ENCODE data around the gene OOSP2.
"Not testable (repeated sequence)": the region's sequence is repeated elsewhere in the genome, so short reads cannot be mapped to it uniquely, and the experiment has no call there.

OOSP2 gene

DNA sequence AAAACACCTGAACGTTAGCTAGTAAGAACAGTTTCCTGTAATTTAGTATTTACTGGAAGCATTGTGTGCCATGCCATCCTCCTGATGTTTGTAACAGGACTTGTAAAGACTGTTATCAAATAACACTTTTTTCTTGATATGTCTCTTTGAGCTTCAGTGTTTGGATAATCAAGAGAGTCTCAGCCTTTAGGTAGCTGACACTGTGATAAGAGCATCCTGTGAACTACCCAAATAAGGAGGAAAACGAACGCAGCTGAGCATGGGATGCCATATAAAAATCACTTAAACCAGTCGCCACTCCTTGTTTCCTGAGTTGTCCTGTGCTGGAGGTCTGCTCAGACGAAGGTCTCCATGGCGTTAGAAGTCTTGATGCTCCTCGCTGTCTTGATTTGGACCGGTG lies at the start of gene OOSP2:
Gene OOSP2 (plus strand): TSS at position 301 of the 400 bp plus-strand sequence. CDS start 51 bp downstream, at position 352.
- DNase-seq, result no peak

- no peak for DNase-seq
Observed at GRCh38 chr11:59990421-59990820, 49.8 kb upstream of the OOSP2 start.

DNA sequence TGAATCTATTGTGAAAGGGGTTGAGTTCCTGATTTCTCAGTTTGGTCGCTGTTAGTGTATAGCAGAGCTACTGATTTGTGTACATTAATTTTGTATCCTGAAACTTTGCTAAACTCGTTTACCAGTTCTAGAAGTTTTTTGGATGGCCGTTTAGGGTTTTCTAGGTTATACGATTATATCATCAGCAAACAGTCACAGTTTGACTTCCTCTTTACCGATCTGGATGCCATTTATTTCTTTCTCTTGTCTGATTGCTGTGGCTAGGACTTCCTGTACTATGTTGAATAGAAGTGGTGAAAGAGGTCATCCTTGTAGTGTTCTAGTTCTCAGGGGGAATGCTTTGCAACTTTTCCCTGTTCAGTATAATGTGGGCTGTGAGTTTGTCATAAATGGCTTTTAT lies 47.8 kb upstream of the OOSP2 start:
- DNase-seq, result no peak

DNA sequence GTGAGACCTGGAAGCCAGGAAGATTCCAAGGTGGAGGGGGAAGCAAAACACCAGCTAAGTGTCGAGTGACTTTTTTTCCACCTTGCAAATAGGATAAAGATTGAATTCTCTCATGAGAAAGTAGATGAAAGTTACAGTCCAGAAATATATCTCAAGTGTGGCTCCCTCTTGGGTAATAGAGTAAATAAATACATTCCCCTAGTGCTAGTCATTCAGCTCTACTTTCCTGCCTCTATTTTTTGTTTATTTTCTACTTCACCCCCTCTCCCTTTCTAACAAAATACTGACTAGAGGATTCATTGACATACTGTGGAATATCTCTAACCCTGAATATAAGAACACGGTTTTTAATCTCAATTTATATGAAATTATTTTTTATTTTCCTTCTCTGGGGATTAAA lies 42.4 kb upstream of the OOSP2 start:
- DNase-seq, result no peak

DNA sequence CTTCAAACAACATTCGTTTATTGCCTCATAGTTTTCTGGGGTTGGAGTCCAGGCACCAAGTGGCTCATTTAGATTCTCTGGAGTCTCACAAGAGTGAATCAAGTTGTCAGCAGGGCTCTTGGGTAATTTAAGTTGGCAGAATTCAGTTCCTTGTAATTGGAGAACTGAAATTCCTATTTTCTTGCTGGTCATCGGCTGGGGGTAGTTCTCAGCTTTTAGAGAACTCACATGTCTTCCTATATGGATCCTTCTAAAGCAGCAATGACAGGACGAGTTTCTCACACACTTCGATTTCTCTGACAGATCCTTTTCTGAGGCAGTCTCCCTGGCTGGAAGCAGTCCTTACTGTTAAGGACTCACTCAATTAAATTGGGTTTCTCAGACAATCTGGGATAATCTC lies 40.5 kb upstream of the OOSP2 start:
- no peak for DNase-seq

DNA sequence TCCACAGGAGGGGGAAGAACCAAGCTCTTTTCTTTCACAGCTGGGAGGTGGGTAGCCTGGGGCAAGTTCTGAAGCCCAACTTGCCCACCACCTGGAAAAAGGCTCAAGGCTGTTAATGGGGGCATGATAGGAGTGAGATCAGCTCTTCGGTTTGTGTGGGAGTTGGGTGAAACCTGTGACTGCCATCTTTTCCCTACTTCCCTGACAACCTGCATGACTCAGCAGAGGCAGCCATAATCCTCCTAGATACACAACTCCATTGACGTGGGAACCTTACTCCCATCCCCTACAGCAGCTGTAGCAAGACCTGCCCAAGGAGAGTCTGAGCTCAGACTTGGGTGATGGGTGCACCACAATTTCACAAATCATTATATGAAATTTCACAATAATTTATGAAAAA lies 36.5 kb upstream of the OOSP2 start:
- DNase-seq, result no peak

GRCh38 chr11:60005360-60005759 lies 34.8 kb upstream of the OOSP2 start:
- DNase-seq, result no peak

GRCh38 chr11:60016881-60017280 lies 23.3 kb upstream of the OOSP2 start, which contains the start of gene OOSP4B:
Gene OOSP4B, plus strand, starts transcription at chr11:60017181.
- DNase-seq, result no peak

DNA sequence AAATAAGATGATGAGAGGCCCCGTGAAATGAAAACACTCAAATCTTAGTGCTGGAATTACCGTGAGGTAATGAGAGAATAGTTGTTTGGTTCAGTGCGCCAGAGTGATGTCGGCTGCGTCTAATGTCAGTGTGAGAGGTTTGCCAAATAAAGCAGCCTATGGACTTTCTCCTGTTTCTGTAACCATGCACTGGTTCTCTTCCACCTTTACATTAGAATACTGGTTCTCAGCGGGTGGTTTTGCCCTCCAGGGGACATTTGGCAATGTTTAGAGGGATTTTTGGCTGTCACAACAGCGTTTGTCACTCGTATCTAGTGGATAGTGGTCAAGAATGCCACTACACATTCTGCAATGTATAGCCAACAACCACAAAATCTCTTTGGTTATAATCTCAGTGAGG lies 22.2 kb upstream of the OOSP2 start:
- no peak for DNase-seq

- DNase-seq, result not testable (repeated sequence)
Observed at GRCh38 chr11:60020376-60020775, 19.8 kb upstream of the OOSP2 start.

DNA sequence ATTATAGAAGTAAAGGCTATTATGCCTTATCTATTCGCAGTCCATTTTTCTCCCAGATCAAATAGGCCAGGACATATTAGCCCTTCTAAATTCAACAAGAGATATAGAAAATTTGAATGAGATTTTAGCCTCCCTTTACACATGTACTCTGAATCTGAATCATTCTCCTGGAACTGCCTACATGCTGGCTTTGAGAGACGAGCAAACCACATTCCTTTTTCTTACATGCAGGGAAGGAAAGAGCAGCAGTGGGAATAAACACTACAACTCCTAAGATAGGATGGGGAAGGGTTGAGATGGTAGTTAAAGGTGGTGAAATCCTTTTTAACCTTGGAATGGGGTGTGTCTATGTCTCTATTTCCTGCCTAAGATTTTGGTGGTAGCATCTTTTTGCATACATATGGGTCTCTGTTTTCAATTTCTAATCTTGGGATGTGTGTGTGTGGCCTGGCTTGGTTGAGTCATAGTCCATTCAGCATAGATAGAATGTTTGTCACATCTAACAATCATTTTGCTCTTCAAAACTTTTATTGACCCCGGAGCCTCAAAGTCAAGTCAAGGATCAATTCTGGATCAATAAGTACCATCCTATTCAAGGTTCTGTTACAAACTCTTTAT lies 11.1 kb upstream of the OOSP2 start:
- DNase-seq, result no peak

GRCh38 chr11:60050422-60050821 lies 10.2 kb downstream of the OOSP2 start:
- not testable (repeated sequence) for DNase-seq

GRCh38 chr11:60050839-60051238 lies 10.6 kb downstream of the OOSP2 start:
- not testable (repeated sequence) for DNase-seq

- no peak for DNase-seq
Observed at GRCh38 chr11:60056349-60056969, 16.2 kb downstream of the OOSP2 start, which contains the start of gene MS4A3. Gene MS4A3, plus strand, starts transcription at chr11:60056665. Its CDS starts 4,496 bp downstream, at chr11:60061161.

- peak; percentile 33 for DNase-seq
Observed at GRCh38 chr11:60059052-60059451, 18.8 kb downstream of the OOSP2 start.

- no peak for DNase-seq
Observed at GRCh38 chr11:60059521-60060240, 19.5 kb downstream of the OOSP2 start.

DNA sequence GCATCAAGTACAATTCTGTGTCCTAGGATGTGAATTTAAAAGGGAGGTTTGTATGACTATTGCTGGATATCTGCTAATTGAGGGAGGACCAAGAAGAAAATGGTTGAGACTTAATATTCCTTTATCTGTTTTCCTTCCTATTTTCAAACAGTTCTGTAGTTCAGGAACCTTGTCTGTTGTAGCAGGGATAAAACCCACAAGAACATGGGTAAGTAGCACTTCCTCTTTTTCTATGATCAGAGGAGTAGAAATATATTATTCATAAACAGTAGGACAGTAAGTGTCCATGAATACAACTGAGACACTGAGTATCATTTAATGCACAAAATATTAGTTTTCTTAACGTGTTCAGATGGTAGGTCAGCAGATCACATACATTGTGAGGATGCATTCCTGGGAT lies 23.9 kb downstream of the OOSP2 start:
- DNase-seq, result no peak

DNA sequence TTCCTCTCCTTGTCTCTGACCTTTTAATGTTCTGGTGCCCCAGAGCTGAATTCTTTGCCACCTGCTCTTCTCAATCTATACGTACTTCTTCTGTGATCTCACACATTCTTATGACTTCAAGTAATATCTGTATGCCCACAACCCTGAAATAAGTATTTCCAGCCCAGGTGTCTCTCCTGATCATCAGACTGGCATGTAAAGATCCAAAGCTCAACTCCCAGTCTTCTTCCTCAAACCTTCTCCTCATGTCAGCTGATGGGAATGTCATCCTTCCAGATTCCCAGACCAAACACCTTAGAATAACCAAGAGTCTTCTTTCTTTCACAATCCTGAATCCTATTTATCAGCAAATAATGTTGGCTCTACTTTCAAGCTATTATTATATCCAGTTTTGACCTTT lies 25.6 kb downstream of the OOSP2 start:
- no peak for DNase-seq

DNA sequence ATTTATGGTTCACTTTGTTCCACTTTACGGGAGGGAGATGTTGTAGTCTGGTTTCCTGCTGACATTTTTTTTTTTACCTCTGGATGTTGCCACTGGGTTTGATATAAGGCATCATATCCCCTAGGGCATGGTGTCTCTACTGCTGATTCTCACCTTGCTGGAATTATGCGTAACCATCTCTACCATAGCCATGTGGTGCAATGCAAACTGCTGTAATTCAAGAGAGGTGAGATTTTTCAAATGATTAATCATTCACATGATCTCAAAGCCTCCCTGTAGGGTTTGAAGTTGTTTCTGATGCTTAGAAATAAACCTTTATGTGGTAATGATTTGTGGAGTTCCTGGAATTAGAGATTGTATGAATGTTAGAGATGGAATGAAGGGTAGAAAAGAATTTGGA lies 29.2 kb downstream of the OOSP2 start:
- DNase-seq, result no peak

GRCh38 chr11:60071644-60072043 lies 31.4 kb downstream of the OOSP2 start:
- not testable (repeated sequence) for DNase-seq

GRCh38 chr11:60077216-60077817 lies 37.1 kb downstream of the OOSP2 start:
- DNase-seq, result no peak

GRCh38 chr11:60077981-60078380 lies 37.8 kb downstream of the OOSP2 start:
- DNase-seq, result no peak

DNA sequence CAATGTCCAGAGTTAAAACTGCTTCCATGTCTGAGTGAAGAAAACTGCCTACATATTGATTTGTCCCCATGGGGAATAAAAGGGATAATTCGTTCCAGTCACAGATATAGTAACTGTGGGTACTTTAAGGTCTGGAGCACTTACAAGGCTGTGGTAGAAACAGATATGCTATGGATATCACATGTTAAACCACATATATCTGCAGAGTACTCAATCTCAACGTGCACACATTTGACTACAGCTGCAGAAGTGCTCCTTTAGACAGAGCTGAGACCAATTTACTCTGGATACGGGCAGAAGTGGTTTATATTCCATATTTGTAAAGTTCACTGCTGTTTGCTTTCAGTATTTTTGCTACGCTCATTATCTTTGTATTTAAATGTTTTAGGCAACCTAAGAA lies 38.5 kb downstream of the OOSP2 start:
- DNase-seq, result no peak

GRCh38 chr11:60080535-60080934 lies 40.3 kb downstream of the OOSP2 start:
- no peak for DNase-seq
